ENCODE results near the gene BCAS1.
"Not testable (repeated sequence)": the region's sequence is repeated elsewhere in the genome, so short reads cannot be mapped to it uniquely, and the experiment has no call there.

The BCAS1 gene

DNA sequence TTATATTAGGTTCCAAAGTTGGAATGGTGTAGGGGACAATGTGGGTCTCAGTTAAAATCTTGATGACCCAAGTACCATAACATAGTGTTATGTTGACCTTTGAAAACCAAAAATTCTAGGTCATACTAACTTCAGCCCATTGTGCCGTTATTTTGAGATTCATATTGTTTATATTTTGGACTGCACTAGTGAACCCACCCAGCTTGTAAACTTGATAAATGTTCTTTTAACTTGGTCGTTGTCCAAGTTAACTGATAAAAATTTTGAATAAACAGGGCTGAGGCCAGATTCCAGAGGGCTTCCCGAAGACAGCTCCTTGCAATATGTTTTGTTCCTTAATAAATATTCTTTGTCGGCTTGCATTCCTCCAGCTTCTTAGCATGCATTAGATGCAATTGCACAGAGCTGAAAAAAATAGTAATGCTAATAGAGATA, 90.3 kb downstream of the BCAS1 start:
- Histone ChIP-seq H3K27me3 (ENCODE audit: control insufficient read depth, insufficient read depth, low read length) (no peaks in the 10 kb centered on the region), H3K36me3 (ENCODE audit: insufficient read depth, low read length) (no peaks in the 10 kb centered on the region), H3K9me3 (replicated peaks; ENCODE audit: low read length) (no peaks in the 10 kb centered on the region), H3K4me3 (ENCODE audit: low read length) (no peak overlapping the region), H3K4me2 (ENCODE audit: low read length) (no peak overlapping the region), H3K9ac (ENCODE audit: low read depth, low read length) (no peak overlapping the region), H3K4me1 (ENCODE audit: control insufficient read depth, insufficient read depth, low read length) (no peaks in the 10 kb centered on the region)

DNA sequence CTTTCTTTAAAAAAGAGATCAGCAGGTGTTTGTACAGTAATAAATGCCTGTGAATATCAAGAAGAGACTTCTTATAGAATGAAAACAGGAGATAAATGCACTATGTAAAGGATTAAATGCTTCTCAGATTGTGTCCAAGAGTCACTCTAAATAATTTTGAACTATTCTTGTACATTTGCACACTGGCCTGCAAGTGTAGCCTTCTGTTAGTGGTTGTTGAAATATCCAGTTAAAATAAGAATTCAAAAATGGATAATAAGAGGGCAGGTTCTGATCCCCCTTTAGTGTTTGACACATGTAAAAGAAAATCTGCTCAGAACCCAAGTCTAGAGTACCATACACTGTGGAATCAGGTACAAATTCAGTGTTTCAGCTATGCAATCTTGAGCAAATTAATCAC, 91.9 kb downstream of the BCAS1 start:
- H3K27me3 ChIP-seq (ENCODE audit: control insufficient read depth, insufficient read depth, low read length), result no peaks in the 10 kb centered on the region
- no peaks in the 10 kb centered on the region for H3K9me3 ChIP-seq (replicated peaks; ENCODE audit: low read length)
- H3K36me3 ChIP-seq (ENCODE audit: insufficient read depth, low read length), result no peaks in the 10 kb centered on the region
- no peak overlapping the region for H3K4me3 ChIP-seq (ENCODE audit: low read length)
- no peaks in the 10 kb centered on the region for H3K4me1 ChIP-seq (ENCODE audit: control insufficient read depth, insufficient read depth, low read length)
- H3K4me2 ChIP-seq (ENCODE audit: low read length), result no peak overlapping the region
- no peak overlapping the region for H3K9ac ChIP-seq (ENCODE audit: low read depth, low read length)

DNA sequence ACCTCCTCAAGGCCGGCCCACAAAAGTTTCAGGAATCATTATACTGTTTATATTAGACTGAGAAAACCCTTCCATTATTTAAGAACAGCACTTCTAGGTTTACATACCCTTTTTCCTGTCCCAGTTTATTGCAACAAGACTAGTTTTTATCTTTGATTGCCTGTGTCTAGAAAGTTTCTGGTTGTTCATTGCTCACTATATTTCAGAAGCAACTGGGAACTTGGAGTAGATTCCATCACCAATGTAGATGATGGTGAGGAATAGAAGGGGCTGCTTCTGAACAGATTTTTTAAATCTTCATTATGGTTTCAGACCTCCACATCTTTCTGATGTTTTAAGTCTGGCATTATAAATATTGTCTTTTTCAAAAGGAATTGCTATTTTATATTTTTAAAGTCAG, 93.0 kb downstream of the BCAS1 start:
- Histone ChIP-seq H3K9me3 (replicated peaks; ENCODE audit: low read length) (no peaks in the 10 kb centered on the region), H3K36me3 (ENCODE audit: insufficient read depth, low read length) (no peaks in the 10 kb centered on the region), H3K4me1 (ENCODE audit: control insufficient read depth, insufficient read depth, low read length) (no peaks in the 10 kb centered on the region), H3K4me2 (ENCODE audit: low read length) (no peak overlapping the region), H3K4me3 (ENCODE audit: low read length) (no peak overlapping the region), H3K27me3 (ENCODE audit: control insufficient read depth, insufficient read depth, low read length) (no peaks in the 10 kb centered on the region), H3K9ac (ENCODE audit: low read depth, low read length) (no peak overlapping the region)

DNA sequence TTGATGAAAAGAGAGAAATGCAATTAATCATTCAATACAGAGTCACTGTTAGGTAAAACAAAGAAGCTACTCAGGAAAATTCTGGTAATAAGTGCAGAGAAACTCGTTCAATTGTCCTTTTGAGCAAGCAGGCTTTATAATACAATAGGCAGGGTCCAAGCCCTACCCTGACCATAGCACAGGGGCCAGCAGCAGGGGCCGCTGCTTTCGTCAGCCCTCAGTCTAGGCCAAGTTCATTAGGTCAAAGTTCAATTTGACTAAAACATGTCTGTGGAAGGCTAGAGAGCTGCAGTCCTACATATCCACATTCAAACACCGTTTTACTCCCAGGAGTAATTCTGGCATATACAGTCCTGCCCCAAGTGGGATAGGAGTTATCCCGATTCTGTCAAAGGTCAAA, 94.6 kb downstream of the BCAS1 start:
- H3K9ac ChIP-seq (ENCODE audit: low read depth, low read length), result no peak overlapping the region
- H3K4me3 ChIP-seq (ENCODE audit: low read length), result no peak overlapping the region
- H3K27me3 ChIP-seq (ENCODE audit: control insufficient read depth, insufficient read depth, low read length), result no peaks in the 10 kb centered on the region
- H3K9me3 ChIP-seq (replicated peaks; ENCODE audit: low read length), result no peaks in the 10 kb centered on the region
- H3K4me1 ChIP-seq (ENCODE audit: control insufficient read depth, insufficient read depth, low read length), result no peaks in the 10 kb centered on the region
- no peaks in the 10 kb centered on the region for H3K36me3 ChIP-seq (ENCODE audit: insufficient read depth, low read length)
- no peak overlapping the region for H3K4me2 ChIP-seq (ENCODE audit: low read length)

DNA sequence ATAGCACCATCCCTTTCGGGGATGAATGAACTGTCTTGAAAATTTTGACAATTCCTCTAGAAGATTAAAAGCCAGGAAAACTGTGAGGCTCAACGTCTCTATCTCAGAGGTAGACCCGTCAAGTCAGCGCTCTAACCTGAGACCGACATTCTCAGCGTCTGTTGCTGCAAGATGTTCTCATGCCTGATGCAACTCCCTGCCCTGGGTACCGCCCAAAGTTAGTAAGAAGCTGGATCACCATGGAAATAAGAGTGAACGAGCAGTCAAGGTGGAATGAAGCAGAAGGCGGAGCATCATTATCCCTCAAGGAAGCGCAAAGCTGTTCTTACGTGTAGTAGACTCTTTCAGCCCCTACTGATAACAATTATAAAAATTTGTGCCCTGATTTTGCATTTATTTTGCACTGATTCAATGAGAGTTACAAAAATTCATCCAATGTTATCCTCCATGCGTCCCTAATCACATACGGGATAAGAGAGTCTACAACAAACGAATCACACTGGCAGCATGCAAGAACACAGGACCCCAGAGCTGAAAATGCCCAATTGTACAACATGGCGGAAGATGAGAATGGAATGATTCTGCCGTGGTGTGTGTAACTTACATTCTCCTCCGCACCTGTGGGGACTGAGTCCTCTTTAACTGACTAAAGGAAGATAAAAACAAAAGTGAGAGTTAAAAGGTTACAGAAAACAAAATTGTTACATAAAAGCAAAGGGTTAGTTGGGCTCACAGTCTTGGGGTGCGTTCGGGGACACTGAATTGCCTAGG, 95.4 kb downstream of the BCAS1 start:
- no peak overlapping the region for H3K4me2 ChIP-seq (ENCODE audit: low read length)
- H3K4me3 ChIP-seq (ENCODE audit: low read length), result no peak overlapping the region
- H3K36me3 ChIP-seq (ENCODE audit: insufficient read depth, low read length), result no peaks in the 10 kb centered on the region
- no peaks in the 10 kb centered on the region for H3K4me1 ChIP-seq (ENCODE audit: control insufficient read depth, insufficient read depth, low read length)
- no peaks in the 10 kb centered on the region for H3K27me3 ChIP-seq (ENCODE audit: control insufficient read depth, insufficient read depth, low read length)
- H3K9ac ChIP-seq (ENCODE audit: low read depth, low read length), result no peak overlapping the region
- no peaks in the 10 kb centered on the region for H3K9me3 ChIP-seq (replicated peaks; ENCODE audit: low read length)

DNA sequence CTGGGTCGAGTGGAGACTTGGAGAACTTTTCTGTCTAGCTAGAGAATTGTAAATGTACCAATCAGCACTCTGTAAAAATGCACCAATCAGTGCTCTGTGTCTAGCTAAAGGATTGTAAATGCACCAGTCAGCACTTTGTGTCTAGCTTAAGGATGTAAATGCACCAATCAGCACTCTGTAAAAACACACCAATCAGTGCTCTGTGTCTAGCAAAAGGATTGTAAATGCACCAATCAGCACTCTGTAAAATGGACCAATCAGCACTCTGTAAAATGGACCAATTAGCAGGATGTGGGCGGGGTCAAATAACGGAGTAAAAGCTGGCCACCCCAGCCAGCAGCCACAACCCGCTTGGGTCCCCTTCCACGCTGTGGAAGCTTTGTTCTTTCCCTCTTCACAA, 96.5 kb downstream of the BCAS1 start:
- H3K27me3 ChIP-seq (ENCODE audit: control insufficient read depth, insufficient read depth, low read length); H3K4me2 ChIP-seq (ENCODE audit: low read length); H3K36me3 ChIP-seq (ENCODE audit: insufficient read depth, low read length); H3K9ac ChIP-seq (ENCODE audit: low read depth, low read length); H3K4me3 ChIP-seq (ENCODE audit: low read length); H3K9me3 ChIP-seq (replicated peaks; ENCODE audit: low read length); H3K4me1 ChIP-seq (ENCODE audit: control insufficient read depth, insufficient read depth, low read length): not testable (repeated sequence)

DNA sequence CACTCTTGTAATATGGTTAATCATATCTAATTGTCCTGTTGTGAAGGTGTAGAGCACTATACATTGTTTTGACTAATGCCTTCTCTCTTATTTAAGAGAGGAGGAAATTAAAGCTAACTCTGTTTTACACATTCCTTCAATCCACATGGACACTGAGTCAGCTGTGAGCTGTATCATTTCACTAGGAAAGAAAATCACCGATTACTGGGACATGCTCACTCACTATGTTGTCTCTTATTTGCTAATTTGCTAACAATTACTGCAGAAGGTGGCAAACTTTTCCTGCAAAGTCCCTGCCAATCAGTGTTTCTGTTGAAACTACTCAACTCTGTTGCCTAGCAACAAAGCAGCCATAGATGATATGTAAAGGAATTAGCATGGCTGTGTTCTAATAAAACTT, 98.2 kb downstream of the BCAS1 start:
- H3K4me3 ChIP-seq (ENCODE audit: low read length), result no peak overlapping the region

DNA sequence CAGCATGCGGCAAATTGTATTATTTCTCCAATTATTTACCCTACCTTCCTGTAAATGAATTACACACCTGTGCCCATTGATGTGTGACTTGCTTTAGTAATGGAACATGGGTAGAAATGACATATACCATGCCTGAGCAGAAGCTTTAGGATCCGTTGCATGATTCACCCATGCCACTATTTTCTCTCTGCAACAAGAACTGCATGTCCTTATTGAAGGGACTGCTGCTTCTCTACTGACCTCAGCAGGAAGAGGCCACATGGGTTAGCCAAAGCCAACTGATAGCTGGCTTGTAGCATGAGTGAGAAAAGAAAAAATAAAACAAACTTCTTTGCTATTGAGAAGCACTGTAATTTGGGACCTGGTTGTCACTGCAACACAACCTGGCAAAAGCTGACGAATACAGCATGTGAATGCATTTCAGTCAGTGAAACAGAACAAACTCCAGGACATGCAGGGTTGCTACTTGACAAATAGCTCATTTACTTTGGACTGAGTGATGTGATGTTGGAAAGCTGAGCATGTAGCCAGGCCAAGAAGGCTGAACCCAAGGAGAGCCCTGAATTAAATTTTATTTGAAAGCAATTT, 99.2 kb downstream of the BCAS1 start:
- Histone ChIP-seq H3K4me1 (ENCODE audit: control insufficient read depth, insufficient read depth, low read length) (no peaks in the 10 kb centered on the region), H3K36me3 (ENCODE audit: insufficient read depth, low read length) (no peaks in the 10 kb centered on the region), H3K4me2 (ENCODE audit: low read length) (no peak overlapping the region), H3K9ac (ENCODE audit: low read depth, low read length) (no peak overlapping the region), H3K4me3 (ENCODE audit: low read length) (no peak overlapping the region), H3K9me3 (replicated peaks; ENCODE audit: low read length) (no peaks in the 10 kb centered on the region), H3K27me3 (ENCODE audit: control insufficient read depth, insufficient read depth, low read length) (peaks cover 10% of the 10 kb centered on the region)

More for the DNA sequence above, 98.2 kb downstream of the BCAS1 start:
- Histone ChIP-seq H3K9me3 (replicated peaks; ENCODE audit: low read length) (no peaks in the 10 kb centered on the region), H3K4me1 (ENCODE audit: control insufficient read depth, insufficient read depth, low read length) (no peaks in the 10 kb centered on the region), H3K9ac (ENCODE audit: low read depth, low read length) (no peak overlapping the region), H3K4me2 (ENCODE audit: low read length) (no peak overlapping the region), H3K27me3 (ENCODE audit: control insufficient read depth, insufficient read depth, low read length) (peaks cover 5% of the 10 kb centered on the region), H3K36me3 (ENCODE audit: insufficient read depth, low read length) (no peaks in the 10 kb centered on the region)

DNA sequence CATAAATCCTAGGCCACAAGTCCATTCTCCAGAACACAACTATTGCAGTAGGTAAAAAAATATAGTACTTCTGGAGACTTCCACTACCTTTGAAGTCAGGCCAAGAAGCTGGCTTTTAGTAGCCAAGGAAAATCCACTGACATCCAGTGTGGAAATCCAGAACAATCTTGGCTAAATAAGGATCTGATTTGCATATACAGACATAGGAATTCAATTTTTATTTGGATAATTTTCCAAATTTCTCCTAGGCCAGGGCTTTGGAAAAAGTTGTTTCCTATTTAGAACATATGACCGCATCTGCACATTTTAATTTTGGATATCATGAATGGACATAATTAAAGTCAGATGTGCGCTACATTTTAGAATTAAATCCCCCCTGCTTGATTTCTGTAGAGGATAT, 100.2 kb downstream of the BCAS1 start:
- H3K9me3 ChIP-seq (replicated peaks; ENCODE audit: low read length), result no peaks in the 10 kb centered on the region
- no peak overlapping the region for H3K9ac ChIP-seq (ENCODE audit: low read depth, low read length)

DNA sequence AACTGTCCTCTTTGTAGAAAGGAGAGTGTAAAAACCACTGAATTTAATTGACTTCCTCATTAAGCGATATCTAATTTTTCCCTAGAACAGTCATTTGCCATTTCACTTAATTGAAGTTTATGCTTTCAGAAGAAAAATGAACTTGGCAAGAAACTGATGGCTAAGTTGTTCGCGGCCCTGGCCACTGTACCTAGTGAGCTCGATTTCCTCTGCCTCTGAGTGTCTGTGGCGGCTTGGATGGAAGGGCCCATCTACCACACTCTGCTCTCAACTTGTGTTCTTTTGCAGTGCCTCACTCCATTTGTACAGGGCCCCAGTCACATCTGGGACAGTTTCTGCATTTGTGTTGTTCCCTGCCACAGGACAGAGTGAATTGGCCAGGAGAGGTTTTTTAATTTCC, 102.9 kb downstream of the BCAS1 start:
- no peak overlapping the region for H3K4me2 ChIP-seq (ENCODE audit: low read length)
- H3K4me3 ChIP-seq (ENCODE audit: low read length), result no peak overlapping the region
- no peaks in the 10 kb centered on the region for H3K36me3 ChIP-seq (ENCODE audit: insufficient read depth, low read length)
- H3K4me1 ChIP-seq (ENCODE audit: control insufficient read depth, insufficient read depth, low read length), result no peaks in the 10 kb centered on the region
- H3K9me3 ChIP-seq (replicated peaks; ENCODE audit: low read length), result no peaks in the 10 kb centered on the region
- H3K9ac ChIP-seq (ENCODE audit: low read depth, low read length), result no peak overlapping the region
- H3K27me3 ChIP-seq (ENCODE audit: control insufficient read depth, insufficient read depth, low read length), result peaks cover 12% of the 10 kb centered on the region

More for the DNA sequence above, 100.2 kb downstream of the BCAS1 start:
- H3K4me1 ChIP-seq (ENCODE audit: control insufficient read depth, insufficient read depth, low read length), result no peaks in the 10 kb centered on the region
- H3K27me3 ChIP-seq (ENCODE audit: control insufficient read depth, insufficient read depth, low read length), result peaks cover 10% of the 10 kb centered on the region
- H3K4me2 ChIP-seq (ENCODE audit: low read length), result no peak overlapping the region
- no peak overlapping the region for H3K4me3 ChIP-seq (ENCODE audit: low read length)
- H3K36me3 ChIP-seq (ENCODE audit: insufficient read depth, low read length), result no peaks in the 10 kb centered on the region

DNA sequence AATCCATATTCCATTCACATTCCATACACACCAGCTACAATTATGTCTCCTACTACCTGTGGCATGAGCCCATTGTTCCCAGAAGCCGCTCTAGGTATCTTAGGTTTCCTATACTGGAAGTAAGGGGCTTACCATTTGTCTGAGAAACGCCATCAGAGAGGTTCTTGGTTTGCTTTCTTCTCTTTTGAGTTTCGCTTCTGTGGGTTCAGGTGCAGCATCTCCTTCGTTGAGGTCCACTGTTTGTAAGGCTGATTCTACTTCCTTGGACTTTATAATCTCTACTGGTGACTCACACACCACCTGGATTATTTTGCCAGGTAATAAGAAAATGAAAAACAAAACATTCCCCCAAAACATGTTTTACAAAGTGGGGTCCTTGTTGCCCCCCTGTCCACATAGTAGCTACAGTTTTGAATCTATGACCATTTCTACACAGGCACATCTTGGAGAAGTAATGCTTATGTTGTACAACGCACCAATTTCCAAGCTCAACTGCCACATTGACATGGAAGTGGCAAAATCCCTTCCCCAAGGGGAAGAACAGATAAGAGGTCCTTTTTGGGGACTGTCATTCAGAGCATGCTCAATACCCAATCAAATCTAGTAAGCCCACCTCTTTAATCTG, 103.5 kb downstream of the BCAS1 start:
- Histone ChIP-seq H3K9me3 (replicated peaks; ENCODE audit: low read length) (no peaks in the 10 kb centered on the region), H3K9ac (ENCODE audit: low read depth, low read length) (no peak overlapping the region), H3K4me1 (ENCODE audit: control insufficient read depth, insufficient read depth, low read length) (no peaks in the 10 kb centered on the region), H3K27me3 (ENCODE audit: control insufficient read depth, insufficient read depth, low read length) (peaks cover 12% of the 10 kb centered on the region), H3K36me3 (ENCODE audit: insufficient read depth, low read length) (no peaks in the 10 kb centered on the region), H3K4me2 (ENCODE audit: low read length) (no peak overlapping the region), H3K4me3 (ENCODE audit: low read length) (no peak overlapping the region)

Data from skeletal muscle satellite cell (primary cell).